Measurements from ENCODE around the gene TXNRD1.

Gene TXNRD1

GRCh38 chr12:104371043-104371870 lies 155.7 kb downstream of the TXNRD1 start:
- no peaks in the 10 kb centered on the region for H3K9me3 ChIP-seq (ENCODE audit: insufficient read depth, low read depth, low read length)
- H3K4me1 ChIP-seq (ENCODE audit: control insufficient read depth in 1 of 2, insufficient read depth in 2 of 2, low read length in 2 of 2), result peaks cover 4 to 11% of the 10 kb centered on the region in 2 experiments
- no peak overlapping the region for H4K91ac ChIP-seq (ENCODE audit: low read depth, low read length)
- no peak overlapping the region for H3K27ac ChIP-seq (ENCODE audit: low read depth, low read length)
- H2AFZ ChIP-seq (ENCODE audit: insufficient read depth, low read length, poor library complexity), result no peak overlapping the region
- no peak overlapping the region for H3K4ac ChIP-seq (ENCODE audit: low read depth, low read length)
- no peak overlapping the region for H3K9ac ChIP-seq (ENCODE audit: low read length)
- no peak overlapping the region for H4K12ac ChIP-seq (ENCODE audit: low read depth, low read length)
- H2BK120ac ChIP-seq (ENCODE audit: insufficient read depth, low read length, poor library complexity), result no peak overlapping the region
- no peak overlapping the region for H3K4me2 ChIP-seq (ENCODE audit: low read length)
- no peak overlapping the region for H4K8ac ChIP-seq (ENCODE audit: low read depth, low read length)
- H3K79me2 ChIP-seq (ENCODE audit: control insufficient read depth, insufficient read depth, low read length, poor library complexity), result no peaks in the 10 kb centered on the region
- no peak overlapping the region for H3K14ac ChIP-seq (ENCODE audit: low read length)
- no peak overlapping the region for H3K18ac ChIP-seq (ENCODE audit: low read length)
- H3K79me1 ChIP-seq (ENCODE audit: low read length), result no peaks in the 10 kb centered on the region
- no peaks in the 10 kb centered on the region for H3K36me3 ChIP-seq (ENCODE audit: control insufficient read depth in 1 of 2, insufficient read depth in 2 of 2, low read length in 2 of 2)
- H3K23ac ChIP-seq (ENCODE audit: low read length), result no peak overlapping the region
- no peak overlapping the region for H2BK5ac ChIP-seq (ENCODE audit: low read depth, low read length, poor library complexity)
- H3K27me3 ChIP-seq (ENCODE audit: insufficient read depth, low read length), result no peaks in the 10 kb centered on the region
- WGBS (ENCODE audit: extremely low coverage, insufficient coverage, insufficient read length), result no CpG with 5 or more reads among the region's 15 CpGs
- H2AK5ac ChIP-seq (ENCODE audit: low read length), result no peak overlapping the region
- peak; percentile 81 to 95 for DNase-seq
- H3K4me3 ChIP-seq (ENCODE audit: low read depth, low read length), result no peak overlapping the region
- H2BK12ac ChIP-seq (ENCODE audit: low read length), result no peak overlapping the region

- no peak overlapping the region for H3K14ac ChIP-seq (ENCODE audit: low read length)
- no peaks in the 10 kb centered on the region for H3K79me1 ChIP-seq (ENCODE audit: low read length)
- H3K9me3 ChIP-seq (ENCODE audit: insufficient read depth, low read depth, low read length), result no peaks in the 10 kb centered on the region
- H3K18ac ChIP-seq (ENCODE audit: low read length), result no peak overlapping the region
- H3K23ac ChIP-seq (ENCODE audit: low read length), result no peak overlapping the region
- no peak overlapping the region for H4K91ac ChIP-seq (ENCODE audit: low read depth, low read length)
- WGBS (ENCODE audit: extremely low coverage, insufficient coverage, insufficient read length), result no CpG with 5 or more reads among the region's 12 CpGs
- no peak overlapping the region for H3K4me2 ChIP-seq (ENCODE audit: low read length)
- no peak overlapping the region for H3K9ac ChIP-seq (ENCODE audit: low read length)
- DNase-seq, result no peak
- no peak overlapping the region for H3K4me3 ChIP-seq (ENCODE audit: low read depth, low read length)
- no peak overlapping the region for H2BK120ac ChIP-seq (ENCODE audit: insufficient read depth, low read length, poor library complexity)
- H3K27ac ChIP-seq (ENCODE audit: low read depth, low read length), result no peak overlapping the region
- no peak overlapping the region for H3K4ac ChIP-seq (ENCODE audit: low read depth, low read length)
- H4K12ac ChIP-seq (ENCODE audit: low read depth, low read length), result no peak overlapping the region
- H2AFZ ChIP-seq (ENCODE audit: insufficient read depth, low read length, poor library complexity), result no peak overlapping the region
- no peak overlapping the region for H2BK12ac ChIP-seq (ENCODE audit: low read length)
- peaks cover 4 to 11% of the 10 kb centered on the region in 2 experiments for H3K4me1 ChIP-seq (ENCODE audit: control insufficient read depth in 1 of 2, insufficient read depth in 2 of 2, low read length in 2 of 2)
- no peaks in the 10 kb centered on the region for H3K27me3 ChIP-seq (ENCODE audit: insufficient read depth, low read length)
- H3K36me3 ChIP-seq (ENCODE audit: control insufficient read depth in 1 of 2, insufficient read depth in 2 of 2, low read length in 2 of 2), result no peaks in the 10 kb centered on the region
- H4K8ac ChIP-seq (ENCODE audit: low read depth, low read length), result no peak overlapping the region
- no peak overlapping the region for H2AK5ac ChIP-seq (ENCODE audit: low read length)
- no peak overlapping the region for H2BK5ac ChIP-seq (ENCODE audit: low read depth, low read length, poor library complexity)
- H3K79me2 ChIP-seq (ENCODE audit: control insufficient read depth, insufficient read depth, low read length, poor library complexity), result no peaks in the 10 kb centered on the region
Measured at GRCh38 chr12:104372061-104372720, 156.6 kb downstream of the TXNRD1 start.

- H4K8ac ChIP-seq (ENCODE audit: low read depth, low read length), result no peak overlapping the region
- H3K23ac ChIP-seq (ENCODE audit: low read length), result no peak overlapping the region
- no peak overlapping the region for H4K91ac ChIP-seq (ENCODE audit: low read depth, low read length)
- H3K27ac ChIP-seq (ENCODE audit: low read depth, low read length), result no peak overlapping the region
- H3K27me3 ChIP-seq (ENCODE audit: insufficient read depth, low read length), result no peaks in the 10 kb centered on the region
- H3K4me2 ChIP-seq (ENCODE audit: low read length), result no peak overlapping the region
- H3K14ac ChIP-seq (ENCODE audit: low read length), result no peak overlapping the region
- no CpG with 5 or more reads among the region's 10 CpGs for WGBS (ENCODE audit: extremely low coverage, insufficient coverage, insufficient read length)
- no peak overlapping the region for H2BK12ac ChIP-seq (ENCODE audit: low read length)
- no peaks in the 10 kb centered on the region for H3K36me3 ChIP-seq (ENCODE audit: control insufficient read depth in 1 of 2, insufficient read depth in 2 of 2, low read length in 2 of 2)
- no peaks in the 10 kb centered on the region for H3K79me2 ChIP-seq (ENCODE audit: control insufficient read depth, insufficient read depth, low read length, poor library complexity)
- no peak overlapping the region for H3K4ac ChIP-seq (ENCODE audit: low read depth, low read length)
- H3K9me3 ChIP-seq (ENCODE audit: insufficient read depth, low read depth, low read length), result no peaks in the 10 kb centered on the region
- no peak overlapping the region for H2AFZ ChIP-seq (ENCODE audit: insufficient read depth, low read length, poor library complexity)
- no peak overlapping the region for H2BK5ac ChIP-seq (ENCODE audit: low read depth, low read length, poor library complexity)
- no peak overlapping the region for H2BK120ac ChIP-seq (ENCODE audit: insufficient read depth, low read length, poor library complexity)
- H3K4me1 ChIP-seq (ENCODE audit: control insufficient read depth in 1 of 2, insufficient read depth in 2 of 2, low read length in 2 of 2), result peaks cover 4 to 8% of the 10 kb centered on the region in 2 experiments
- no peak overlapping the region for H3K4me3 ChIP-seq (ENCODE audit: low read depth, low read length)
- no peak overlapping the region for H3K9ac ChIP-seq (ENCODE audit: low read length)
- no peaks in the 10 kb centered on the region for H3K79me1 ChIP-seq (ENCODE audit: low read length)
- no peak overlapping the region for H2AK5ac ChIP-seq (ENCODE audit: low read length)
- H4K12ac ChIP-seq (ENCODE audit: low read depth, low read length), result no peak overlapping the region
- H3K18ac ChIP-seq (ENCODE audit: low read length), result no peak overlapping the region
- no peak for DNase-seq
Measured at GRCh38 chr12:104372721-104373335, 157.2 kb downstream of the TXNRD1 start.

- DNase-seq, result peak in 1 of 2 donors; percentile 65
Measured at GRCh38 chr12:104374071-104374470, 158.5 kb downstream of the TXNRD1 start.

More at GRCh38 chr12:104374071-104374470, 158.5 kb downstream of the TXNRD1 start:
- no peak overlapping the region for H2AK5ac ChIP-seq (ENCODE audit: low read length)
- no peak overlapping the region for H4K8ac ChIP-seq (ENCODE audit: low read depth, low read length)
- H3K79me1 ChIP-seq (ENCODE audit: low read length), result no peaks in the 10 kb centered on the region
- H3K79me2 ChIP-seq (ENCODE audit: control insufficient read depth, insufficient read depth, low read length, poor library complexity), result no peaks in the 10 kb centered on the region
- H3K18ac ChIP-seq (ENCODE audit: low read length), result no peak overlapping the region
- peaks cover 4 to 8% of the 10 kb centered on the region in 2 experiments for H3K4me1 ChIP-seq (ENCODE audit: control insufficient read depth in 1 of 2, insufficient read depth in 2 of 2, low read length in 2 of 2)
- no peak overlapping the region for H3K9ac ChIP-seq (ENCODE audit: low read length)
- H3K4ac ChIP-seq (ENCODE audit: low read depth, low read length), result no peak overlapping the region
- H3K23ac ChIP-seq (ENCODE audit: low read length), result no peak overlapping the region
- no peak overlapping the region for H3K14ac ChIP-seq (ENCODE audit: low read length)
- no peaks in the 10 kb centered on the region for H3K36me3 ChIP-seq (ENCODE audit: control insufficient read depth in 1 of 2, insufficient read depth in 2 of 2, low read length in 2 of 2)
- no peak overlapping the region for H3K4me2 ChIP-seq (ENCODE audit: low read length)
- WGBS (ENCODE audit: extremely low coverage, insufficient coverage, insufficient read length), result no CpG with 5 or more reads among the region's 2 CpGs
- H3K4me3 ChIP-seq (ENCODE audit: low read depth, low read length), result no peak overlapping the region
- H2BK12ac ChIP-seq (ENCODE audit: low read length), result no peak overlapping the region
- H2AFZ ChIP-seq (ENCODE audit: insufficient read depth, low read length, poor library complexity), result no peak overlapping the region
- no peak overlapping the region for H2BK5ac ChIP-seq (ENCODE audit: low read depth, low read length, poor library complexity)
- H3K9me3 ChIP-seq (ENCODE audit: insufficient read depth, low read depth, low read length), result no peaks in the 10 kb centered on the region
- H3K27ac ChIP-seq (ENCODE audit: low read depth, low read length), result no peak overlapping the region
- no peaks in the 10 kb centered on the region for H3K27me3 ChIP-seq (ENCODE audit: insufficient read depth, low read length)
- H2BK120ac ChIP-seq (ENCODE audit: insufficient read depth, low read length, poor library complexity), result no peak overlapping the region
- no peak overlapping the region for H4K12ac ChIP-seq (ENCODE audit: low read depth, low read length)
- no peak overlapping the region for H4K91ac ChIP-seq (ENCODE audit: low read depth, low read length)

Measured in trophoblast cell (in vitro differentiated cells and primary cell).